ENCODE data around the gene FBXO31.
"Not testable (repeated sequence)": the region's sequence is repeated elsewhere in the genome, so short reads cannot be mapped to it uniquely, and the experiment has no call there.

Gene FBXO31

DNA sequence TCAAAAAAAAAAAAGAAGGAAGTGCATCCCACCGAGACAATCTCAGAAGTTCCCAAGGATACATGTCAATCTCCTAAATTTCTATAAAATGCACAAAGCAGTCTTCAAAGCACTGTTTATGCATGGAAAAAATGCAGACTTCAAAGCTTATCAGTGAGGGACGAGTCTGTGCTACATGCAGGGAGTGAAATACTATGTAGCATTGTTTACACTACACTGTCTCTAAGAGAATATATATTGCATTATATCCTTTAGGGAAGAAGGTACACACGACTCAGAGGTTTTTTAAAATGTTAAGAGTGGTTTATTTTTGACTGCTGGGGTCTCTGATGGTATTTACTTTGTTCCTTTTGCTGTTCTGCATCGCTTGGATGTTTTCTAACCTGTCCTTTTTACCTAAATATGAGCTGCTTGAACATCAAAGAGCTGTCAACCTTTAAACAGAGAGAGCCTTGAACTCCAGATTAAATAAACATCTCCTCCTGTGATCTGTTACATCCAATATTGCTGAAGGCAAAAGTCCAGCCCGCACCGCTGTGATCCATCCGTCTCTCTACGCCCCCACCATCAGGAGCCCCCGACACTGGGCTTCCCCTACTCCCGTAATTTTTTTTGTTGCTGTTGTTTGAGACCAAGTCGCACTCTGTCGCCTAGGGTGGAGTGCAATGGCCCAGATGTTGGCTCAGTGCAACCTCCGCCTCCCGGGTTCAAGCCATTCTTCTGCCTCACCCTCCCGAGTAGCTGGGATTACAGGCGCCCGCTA lies 1.4 kb downstream of the FBXO31 start:
- DNase-seq: no peak

DNA sequence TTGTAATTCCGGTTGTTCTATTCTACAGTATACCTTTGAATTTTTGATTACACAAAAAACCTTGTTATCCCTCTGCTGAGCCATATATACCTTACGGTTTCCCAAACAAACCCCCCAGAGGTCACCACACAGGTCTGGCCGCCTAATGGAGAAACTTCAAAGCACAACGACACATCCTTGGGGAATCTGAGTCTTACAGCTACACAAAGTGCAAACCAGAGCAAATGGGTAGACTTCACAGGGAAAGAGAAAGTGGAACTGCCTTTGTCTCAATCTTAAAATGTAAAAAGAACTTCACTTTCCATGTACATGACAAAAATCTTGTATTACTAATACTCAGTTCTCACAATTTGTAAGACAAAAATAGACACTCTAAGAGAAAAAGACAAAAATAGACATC lies 2.7 kb downstream of the FBXO31 start:
- DNase-seq: no peak

DNA sequence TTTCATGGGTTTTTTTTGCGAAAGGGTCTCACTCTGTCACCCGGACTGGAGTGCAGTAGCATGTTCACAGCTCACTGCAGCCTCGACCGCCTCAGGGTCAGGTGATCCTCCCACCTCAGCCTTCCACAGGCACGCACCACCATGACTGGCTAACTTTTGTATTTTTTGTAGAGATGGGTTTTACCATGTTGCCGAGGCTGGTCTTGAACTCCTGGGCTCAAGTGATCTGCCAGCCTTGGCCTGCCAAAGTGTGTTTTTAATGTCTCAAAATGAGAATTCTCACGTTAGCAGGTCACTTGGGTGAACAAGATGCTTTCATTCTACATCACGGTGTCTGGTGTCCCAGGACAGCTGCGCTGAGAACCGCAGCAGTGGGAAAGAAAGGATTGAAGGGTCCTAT lies 3.2 kb downstream of the FBXO31 start:
- DNase-seq: no peak

DNA sequence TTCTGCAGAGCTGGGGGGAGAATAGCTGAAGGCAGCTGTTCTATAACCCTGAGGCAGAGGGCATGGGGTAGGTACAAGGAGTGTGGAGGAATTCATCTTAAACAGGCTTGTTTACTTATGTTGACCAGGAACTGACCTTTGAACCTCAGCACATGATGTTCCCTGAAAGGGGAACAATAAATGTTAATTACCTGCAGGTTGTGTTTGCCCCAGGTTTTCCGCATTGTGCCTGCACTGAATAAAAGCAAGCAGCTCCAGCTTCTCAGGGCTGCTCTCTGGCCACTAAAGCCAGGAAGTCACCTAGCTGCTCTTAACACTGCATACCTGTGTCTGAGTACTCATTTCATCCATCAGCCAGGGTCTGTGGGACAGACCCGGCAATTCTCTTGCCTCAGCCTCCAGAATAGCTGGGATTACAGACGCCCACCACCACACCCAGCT lies 4.2 kb downstream of the FBXO31 start:
- not testable (repeated sequence) for DNase-seq

DNA sequence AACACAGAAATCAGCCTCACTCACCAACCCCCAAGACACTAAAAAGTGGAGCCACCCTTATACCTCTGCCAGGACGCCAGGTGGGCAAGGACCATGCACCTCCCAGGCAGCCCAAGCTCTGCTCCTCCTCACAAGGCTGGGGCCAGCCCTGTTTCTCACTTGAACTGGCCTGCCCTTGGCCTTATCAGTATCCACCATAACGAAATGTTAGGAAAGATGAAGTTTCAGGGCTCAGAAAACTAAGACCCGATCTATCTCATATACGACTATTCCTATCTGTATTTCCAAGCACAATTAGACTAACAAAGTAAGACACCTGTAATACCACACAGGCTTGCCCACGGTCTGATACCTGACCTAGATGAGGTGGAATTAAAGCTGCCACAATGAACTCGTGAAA lies 6.9 kb downstream of the FBXO31 start:
- DNase-seq: no peak

DNA sequence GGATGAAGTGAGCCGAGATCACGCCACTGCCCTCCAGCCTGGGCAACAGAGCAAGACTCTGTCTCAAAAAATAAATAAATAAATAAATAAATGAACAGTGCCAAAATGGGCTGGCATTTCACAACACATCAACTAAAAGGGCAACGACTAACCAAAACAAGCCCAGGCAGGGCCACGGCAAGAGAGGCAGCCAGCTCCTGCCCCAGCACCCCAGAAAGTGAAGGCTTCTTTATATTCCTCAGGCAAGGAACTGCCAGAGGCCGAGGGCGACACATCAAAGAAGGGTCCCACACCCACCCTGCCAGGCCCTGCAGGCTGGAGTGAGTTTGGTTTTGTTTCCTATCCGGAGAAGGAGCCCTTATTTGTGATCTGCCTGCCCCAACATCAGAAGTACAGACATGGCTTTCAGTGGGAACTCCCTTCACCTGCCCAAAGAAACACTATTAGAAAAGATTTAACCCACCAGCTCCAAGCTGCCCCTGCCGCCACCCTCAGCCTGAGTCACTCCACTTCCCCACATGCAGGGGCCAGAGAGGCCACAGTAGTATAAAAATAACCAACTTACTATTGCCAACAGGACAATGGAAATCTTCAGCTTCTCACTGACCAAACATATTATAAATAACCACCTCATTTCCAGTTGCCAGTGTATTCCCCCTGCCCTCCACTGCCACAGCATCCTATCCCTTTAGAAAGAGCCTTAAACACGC lies 8.0 kb downstream of the FBXO31 start:
- DNase-seq: no peak

DNA sequence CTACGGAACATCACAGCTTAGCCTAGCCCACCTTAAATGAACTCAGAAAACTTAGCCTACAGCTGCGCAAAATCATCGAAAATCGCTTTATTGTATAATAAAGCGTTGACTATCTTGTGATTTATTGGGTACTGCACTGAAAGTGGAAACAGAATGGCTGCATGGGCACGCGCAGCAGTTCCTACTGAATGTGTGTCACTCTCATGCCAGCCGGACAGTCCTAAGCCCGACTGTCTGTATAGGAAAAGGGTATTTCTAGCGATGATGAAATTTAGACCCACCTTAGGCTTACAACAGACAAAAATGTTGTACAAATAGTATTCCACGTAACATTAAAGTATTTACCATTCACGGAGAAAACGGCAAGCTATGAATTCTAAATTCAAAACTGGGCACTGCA lies 9.3 kb downstream of the FBXO31 start:
- DNase-seq: no peak

DNA sequence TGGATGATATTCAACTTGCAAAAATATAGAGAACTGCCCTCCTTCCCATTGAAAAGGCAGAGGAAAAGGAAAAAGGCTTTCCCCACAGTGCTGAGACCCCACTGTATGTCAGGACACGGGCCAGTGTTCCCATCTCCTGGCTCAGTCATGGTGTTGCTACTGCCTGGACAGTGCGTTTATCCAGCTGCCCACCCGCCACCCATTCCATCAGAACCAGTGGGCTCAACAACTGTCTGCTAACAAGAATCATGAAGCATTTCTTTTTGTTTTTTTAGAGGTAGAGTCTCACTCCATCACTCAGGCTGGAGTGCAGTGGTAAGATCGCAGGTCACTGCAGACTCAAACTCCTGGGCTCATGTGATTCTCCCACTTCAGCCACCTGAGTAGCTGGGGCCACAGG lies 11.3 kb downstream of the FBXO31 start:
- no peak for DNase-seq

DNA sequence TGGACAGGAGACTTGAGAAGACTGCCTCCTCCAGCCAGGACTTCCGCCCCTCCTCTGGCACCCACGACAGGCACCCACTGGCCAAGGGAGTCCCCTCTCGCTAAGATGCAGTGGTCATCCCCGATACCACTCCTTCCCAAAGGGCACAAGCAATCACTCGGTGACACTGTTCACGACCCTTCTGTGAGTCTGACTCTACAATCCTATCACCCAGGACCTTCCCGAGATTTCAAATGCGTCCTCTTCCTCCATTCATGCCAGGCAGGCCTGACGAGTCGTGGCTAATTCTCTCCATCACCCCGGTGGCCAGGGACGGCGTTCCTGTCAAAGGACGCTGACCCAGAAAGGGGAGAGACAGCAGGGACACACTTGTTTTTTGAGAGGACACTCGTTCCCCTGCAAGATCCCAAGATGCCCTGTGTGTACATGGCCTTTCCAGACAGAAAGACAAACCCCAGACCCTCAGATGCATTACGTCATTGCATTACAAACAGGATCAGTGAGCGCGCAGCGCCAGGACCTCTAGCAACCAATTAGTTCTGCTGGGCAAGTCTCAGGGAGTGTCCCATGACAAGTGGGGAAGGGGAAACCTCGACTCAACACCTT lies 12.2 kb downstream of the FBXO31 start:
- DNase-seq: no peak

DNA sequence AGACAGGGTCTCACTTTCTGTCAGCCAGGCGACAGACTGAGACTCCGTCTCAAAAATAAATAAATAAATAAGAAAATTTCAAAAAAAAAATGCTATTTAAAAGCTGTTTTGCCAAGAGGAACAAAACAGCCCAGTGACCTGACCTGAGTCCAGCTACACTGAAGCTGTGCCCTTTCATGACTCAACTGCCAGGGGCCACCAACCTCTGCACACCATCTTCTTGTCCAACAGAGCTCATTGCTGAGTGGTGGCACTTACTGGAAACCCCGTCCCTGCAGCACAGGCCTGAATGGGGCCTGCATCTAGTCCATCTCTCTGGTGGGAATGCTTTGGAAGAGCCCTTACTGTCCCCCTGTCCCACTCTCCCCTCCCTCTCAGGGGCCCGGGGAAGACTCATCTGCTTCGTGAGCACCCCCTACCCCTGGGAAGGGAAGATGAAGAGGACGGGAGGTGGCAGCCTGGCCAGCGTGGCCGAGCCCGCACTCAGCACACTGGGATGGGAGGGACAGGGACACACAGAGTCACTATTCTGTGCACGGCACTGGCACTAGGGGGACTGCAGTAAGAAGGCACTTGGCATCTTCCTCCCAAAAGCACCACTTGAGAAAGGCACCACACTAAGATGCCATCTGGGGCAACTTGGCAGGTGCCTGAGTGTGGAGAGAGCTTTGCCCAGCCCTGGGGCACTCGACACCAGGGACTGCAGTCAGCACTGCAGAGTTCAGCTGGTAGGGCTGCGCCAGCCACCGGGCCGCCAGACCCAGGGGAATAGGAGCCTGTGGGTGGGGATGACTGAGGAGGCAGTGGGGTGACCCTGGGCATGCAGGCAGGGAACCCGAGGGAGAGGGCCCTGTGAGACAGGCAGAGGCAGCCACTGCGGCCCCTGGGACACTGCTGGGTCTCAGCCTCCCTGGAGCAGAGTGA lies 13.5 kb downstream of the FBXO31 start:
- no peak for DNase-seq

DNA sequence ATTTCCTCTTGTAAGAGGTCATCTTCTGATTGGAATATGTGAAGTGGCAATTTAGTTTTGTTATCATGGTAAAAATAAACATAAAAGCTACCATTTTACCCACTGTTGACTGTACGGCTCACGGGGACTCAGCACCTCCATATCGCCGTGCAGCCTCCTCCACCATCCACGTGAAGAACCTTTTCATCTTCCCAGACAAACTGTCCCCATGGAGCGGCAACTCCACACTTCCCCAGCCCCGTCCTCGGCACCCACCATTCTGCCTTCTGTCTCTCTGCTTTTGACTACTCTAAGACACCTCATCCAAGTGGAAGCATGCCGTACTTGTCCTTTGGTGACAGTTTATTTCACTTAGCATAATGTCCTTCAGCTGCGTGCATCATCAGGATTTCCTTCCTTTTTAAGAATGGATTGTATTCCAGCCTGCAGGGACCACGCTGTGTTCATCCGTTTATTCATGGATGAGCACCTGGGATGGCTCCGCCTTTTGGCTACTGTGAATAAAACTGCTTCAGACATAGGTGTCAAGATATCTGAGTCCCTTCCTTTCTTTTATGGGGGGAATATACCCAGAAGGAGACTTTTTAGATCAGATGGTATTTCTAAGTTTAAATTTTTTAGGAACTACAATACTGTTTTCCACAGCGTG lies 14.3 kb downstream of the FBXO31 start:
- DNase-seq: no peak

DNA sequence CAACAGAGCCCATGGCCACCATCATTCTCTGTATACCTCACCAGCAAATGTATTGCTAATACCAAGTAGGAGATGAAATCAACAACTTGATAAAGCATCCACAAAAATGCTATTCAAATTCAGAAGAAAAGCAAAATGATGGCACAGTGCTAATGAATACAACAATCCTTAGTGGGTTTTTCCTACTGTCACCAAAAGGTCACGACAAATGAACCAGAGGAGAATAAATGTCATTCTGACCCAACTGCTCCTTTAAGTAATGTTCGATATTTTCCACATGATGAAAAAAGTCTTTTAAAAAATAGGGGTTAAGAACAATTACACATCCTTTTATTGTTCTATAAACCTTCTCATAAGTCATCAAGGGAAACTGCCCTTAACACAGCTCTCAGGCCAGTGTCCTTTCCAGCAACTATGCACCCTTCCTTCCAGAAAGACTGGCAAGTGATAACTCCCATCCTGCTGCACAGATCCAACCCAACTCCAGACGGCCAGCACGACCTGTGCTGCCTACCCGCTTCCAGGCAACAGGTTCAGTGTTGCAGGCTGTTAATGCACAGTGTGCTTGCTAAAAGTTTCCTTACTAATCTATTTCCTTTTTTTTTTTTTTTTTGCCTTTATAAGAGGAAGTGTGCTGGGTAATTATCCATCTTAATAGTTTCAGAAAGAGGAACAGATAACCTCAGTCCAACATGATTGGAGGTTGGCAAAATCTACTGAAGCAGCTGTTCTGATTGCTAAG lies 15.4 kb downstream of the FBXO31 start:
- DNase-seq: no peak

DNA sequence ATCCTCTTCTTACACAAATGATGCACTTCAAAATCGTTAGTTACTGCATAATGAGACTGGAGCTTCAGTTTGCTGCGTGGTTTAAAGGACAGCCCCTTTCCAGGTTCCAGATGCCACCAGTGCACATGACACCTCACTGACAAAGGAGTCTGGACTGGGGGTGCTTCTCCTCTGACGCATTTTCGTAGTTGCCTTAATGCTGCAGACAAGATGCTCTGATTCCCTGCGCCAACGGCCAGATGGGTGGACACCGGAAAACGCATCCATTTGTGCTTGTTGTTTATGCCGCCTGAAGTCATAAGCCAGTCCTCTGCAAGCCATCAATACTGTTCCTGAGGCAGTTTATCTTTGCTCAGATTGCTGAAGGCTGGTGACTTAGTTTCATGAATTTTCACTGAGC lies 16.0 kb downstream of the FBXO31 start:
- no peak for DNase-seq

DNA sequence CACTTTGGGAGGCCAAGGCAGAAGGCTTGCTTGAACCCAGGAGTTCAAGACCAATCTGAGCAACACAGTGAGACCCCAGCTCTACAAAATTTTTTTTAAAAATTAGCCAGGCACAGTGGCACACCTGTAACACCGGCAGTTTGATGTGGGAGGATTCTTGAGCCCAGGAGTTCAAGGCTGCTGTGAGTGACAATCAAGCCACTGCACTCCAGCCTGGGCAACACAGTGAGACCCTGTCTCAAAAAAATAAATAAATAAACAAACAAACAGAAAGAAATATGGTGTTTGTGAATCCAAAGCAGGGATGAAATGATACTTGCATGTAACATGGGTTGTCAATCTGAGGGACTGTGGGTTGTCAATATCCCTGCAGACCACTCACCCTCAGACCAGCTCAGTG lies 16.6 kb downstream of the FBXO31 start:
- DNase-seq: no peak

DNA sequence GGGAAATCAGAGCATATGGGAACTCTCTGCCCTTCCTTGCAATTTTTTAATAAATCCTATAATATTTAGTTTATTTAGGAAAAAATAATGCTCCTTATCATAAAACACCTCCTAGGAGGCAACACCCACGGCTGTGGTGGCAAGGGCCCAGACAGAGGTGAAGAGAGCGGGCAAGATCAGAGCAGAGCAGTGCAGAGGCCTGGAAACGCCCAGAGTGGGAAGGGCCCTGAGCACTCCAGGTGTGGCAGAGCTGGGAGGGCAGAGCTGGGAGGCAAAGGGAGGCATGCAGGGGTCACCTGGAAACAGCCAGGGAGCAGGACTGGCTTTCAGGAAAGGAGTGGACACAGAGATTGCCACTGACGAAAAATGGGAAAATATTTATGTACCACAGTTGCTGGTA lies 17.3 kb downstream of the FBXO31 start:
- no peak for DNase-seq

DNA sequence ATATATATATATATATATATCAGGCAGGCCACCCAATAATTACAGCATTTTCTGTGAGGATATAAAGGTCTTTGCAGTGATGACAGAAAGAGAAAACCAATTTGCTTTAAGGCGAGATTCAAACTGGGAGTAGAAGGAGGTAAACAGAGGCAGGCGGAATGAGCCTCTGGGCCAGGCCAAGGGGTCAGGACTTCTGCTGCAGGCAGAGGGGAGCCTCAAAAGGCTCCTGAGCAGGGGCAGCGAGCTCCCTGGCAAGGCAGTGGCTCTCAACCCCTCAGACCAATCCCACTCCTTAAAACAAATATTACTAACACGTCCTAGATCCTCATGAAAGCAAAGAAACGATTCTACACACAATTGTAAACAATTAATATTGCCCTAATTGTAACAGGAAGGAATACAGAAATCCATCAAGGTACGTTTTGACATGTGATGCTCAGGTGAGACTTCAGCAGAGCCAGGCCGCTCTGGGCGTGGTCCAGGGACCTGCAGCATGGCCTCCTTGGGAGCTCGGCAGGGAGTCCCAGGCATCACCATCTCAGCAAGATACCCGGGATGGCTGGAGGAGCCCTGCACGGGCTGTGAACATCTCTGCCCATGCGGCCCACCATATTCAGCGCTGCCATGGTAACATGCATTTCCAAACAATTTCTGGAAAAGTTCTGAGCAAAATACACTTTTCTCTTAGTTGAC lies 18.4 kb downstream of the FBXO31 start:
- DNase-seq: no peak

DNA sequence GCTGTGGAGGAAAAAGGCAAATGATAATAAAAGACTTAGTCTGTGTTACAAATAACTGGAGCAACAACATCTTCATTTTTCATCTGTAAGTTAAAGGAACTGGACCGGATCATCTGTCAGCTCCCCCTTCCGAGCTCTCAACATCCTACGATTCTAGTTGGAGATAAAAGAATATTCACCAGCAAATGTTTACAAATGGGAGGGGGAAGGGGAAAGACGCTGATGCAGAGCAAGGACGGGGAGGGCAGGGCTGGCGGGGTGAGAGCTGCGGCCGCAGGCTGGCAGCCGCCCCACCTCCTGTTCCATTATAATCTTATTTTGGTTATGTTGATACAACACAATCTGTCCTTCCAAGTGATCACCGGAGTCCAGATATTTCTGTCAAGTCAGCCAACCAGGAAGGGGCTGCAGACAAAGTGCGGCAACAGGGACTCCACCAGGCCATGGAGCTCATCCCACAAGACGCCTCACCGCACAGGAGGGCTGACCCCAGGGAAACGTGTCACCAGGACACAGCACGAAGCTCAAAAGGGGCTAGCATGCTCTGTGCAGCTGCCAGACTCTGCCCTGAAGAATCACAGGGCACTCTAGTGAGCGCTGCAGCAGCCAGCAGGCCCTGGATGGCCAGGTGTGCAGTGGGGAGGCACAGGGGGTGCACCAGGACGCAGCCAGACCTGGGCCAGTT lies 19.7 kb downstream of the FBXO31 start:
- no peak for DNase-seq

DNA sequence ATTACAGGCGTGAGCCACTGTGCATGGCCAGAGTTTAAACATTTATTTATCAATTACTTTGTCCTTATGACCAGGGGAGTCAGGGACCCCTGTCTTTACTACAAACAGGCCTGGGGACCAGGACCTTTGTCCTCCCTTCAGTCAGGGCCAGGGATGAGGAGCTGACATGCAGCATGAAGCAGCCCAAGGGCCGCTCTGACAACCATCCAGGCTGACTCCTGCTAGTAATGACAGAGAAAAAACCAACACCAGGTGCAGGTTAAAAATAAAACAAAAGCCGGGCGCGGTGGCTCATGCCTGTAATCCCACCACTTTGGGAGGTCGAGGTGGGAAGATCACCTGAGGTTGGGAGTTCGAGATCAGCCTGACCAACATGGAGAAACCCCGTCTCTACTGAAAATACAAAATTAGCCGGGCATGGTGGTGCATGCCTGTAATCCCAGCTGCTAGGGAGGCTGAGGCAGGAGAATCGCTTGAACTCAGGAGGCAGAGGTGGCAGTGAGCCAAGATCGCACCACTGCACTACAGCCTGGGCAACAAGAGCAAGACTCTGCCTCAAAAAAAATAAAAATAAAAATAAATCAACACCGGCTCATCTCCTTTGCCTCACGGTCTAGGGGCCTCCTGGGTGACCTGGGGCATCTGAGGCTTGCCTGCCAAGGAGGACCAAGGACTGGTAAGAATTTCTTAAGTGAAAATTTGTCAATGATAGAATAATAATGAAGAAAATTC lies 20.6 kb downstream of the FBXO31 start:
- DNase-seq: not testable (repeated sequence)

DNA sequence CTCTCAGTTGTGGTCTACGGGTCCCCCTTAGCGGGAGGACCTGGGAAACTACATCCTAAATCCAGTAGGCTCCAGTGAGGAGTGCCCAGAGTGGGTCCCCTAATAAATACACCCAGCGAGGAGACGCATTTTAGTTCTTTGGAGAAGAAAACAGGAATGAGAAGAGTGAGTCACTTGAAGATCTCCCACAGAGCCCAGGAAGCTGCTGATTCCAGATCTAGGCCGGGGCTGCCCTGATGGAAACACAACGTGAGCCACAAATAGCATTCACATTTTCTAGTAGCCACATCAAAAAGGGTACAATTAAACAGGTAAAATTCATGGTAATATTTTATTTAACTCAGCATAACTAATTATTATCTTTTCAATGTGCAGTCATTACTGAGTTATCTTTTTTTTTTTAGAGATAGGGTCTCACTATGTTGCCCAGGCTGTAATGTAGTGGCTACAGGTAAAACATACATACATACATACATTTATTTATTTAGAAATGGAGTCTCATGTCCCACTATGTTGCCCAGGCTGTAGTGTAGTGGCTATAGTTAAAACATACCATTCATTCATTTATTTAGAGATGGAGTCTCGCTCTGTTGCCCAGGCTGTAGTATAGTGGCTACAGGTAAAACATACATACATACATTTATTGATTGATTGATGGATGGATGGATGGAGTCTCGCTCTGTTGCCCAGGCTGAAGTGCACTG lies 21.5 kb downstream of the FBXO31 start:
- DNase-seq: no peak

Data from activated CD4-positive, alpha-beta T cell treated with anti-CD3 and anti-CD28 coated beads for 48 hours (primary cell).